Adipose tissue (tissue), 3 donors: ENCODE measurements around the gene ATP7B. TPM values are rescaled to one million over a fixed set of nuclear protein-coding genes. Genes with fewer than 3 reads are reported as not detected.

Experiments used
- polyA plus RNA-seq, 3 donors: library from polyadenylated mRNA; stranded (reverse); fragments of 200-250 nt; gene quantifications; one replicate each; pipeline ENCODE4 v1.2.3, GENCODE V29; 2013
- donor health status: healthy with polysubstance abuse.
- donor health status: Bipolar disorder and iron deficiency.
- donor health status: healthy.

The ATP7B gene
- polyA plus RNA-seq, 3 donors, result 1.3 to 3.2 (median 2.4) TPM

Other genes with a start within 250 kb of the ATP7B start
- gene DHRS12, start 207.3 kb downstream of the ATP7B start, polyA plus RNA-seq, result 10 to 100 TPM; 21.1 to 24.1 (median 21.9) TPM
- gene TMEM272, start 166.3 kb downstream of the ATP7B start, polyA plus RNA-seq, result under 1 TPM in 2 of 3 donors, not detected in 1; 0.02 to 0.03 TPM
- gene CCDC70, start 149.5 kb downstream of the ATP7B start, polyA plus RNA-seq, result not detected
- 1 to 10 TPM; 4.3 to 7.7 (median 6.6) TPM for gene ALG11, start 948 bp upstream of the ATP7B start, polyA plus RNA-seq
- gene UTP14C, start 13.2 kb upstream of the ATP7B start, polyA plus RNA-seq, result 1 to 10 TPM; 4.4 to 6.4 (median 4.8) TPM
- gene NEK5, start 117.6 kb upstream of the ATP7B start, polyA plus RNA-seq, result under 1 TPM; 0.04 to 0.45 (median 0.20) TPM
- 10 to 100 TPM in 1 of 3 donors, 1 to 10 TPM in 2; 8.2 to 32.2 (median 9.5) TPM for gene NEK3, start 148.1 kb upstream of the ATP7B start, polyA plus RNA-seq